Left ventricle myocardium inferior (tissue), 1 donor: Measurements from ENCODE around the gene XXYLT1. TPM values are rescaled to one million over a fixed set of nuclear protein-coding genes. Genes with fewer than 3 reads are reported as not detected.

Experiments
- DNase-seq: peaks from one replicate; pipeline ENCODE4 v3.0.0-alpha.2; 2020
- H3K27ac ChIP-seq: fragments of 200-600 bp; replicated peaks from 2 replicates; pipeline ENCODE4 v1.8.0; 2021
- H3K27me3 ChIP-seq: fragments of 200-600 bp; 2 replicates; pipeline ENCODE4 v1.8.0; 2021; ENCODE audit warnings: low read depth
- H3K36me3 ChIP-seq: fragments of 200-600 bp; 2 replicates; pipeline ENCODE4 v1.8.0; 2021
- H3K4me1 ChIP-seq: fragments of 200-600 bp; 2 replicates; pipeline ENCODE4 v1.8.0; 2021
- H3K4me3 ChIP-seq: fragments of 200-600 bp; 2 replicates; pipeline ENCODE4 v1.8.0; 2021; ENCODE audit warnings: mild to moderate bottlenecking, moderate library complexity
- H3K9me3 ChIP-seq: fragments of 200-600 bp; replicated peaks from 2 replicates; pipeline ENCODE4 v1.8.0; 2021
- CTCF ChIP-seq: fragments of 200-600 bp; IDR thresholded peaks from 2 replicates; pipeline ENCODE4 v1.8.0; 2021; ENCODE audit warnings: antibody characterized with exemption, mild to moderate bottlenecking, borderline replicate concordance
- intact Hi-C: fragments of 100-400 bp; cut with micrococcal nuclease; formaldehyde crosslinking; loops from one replicate; pipeline ENCODE4 v1.11.0; 2022
- total RNA-seq: library from RNA; stranded (reverse); fragmentation: NEBNext Ultra II Directional; extraction: Animal tissue kit (Norgen Biotek cat#: 25700); gene quantifications from one replicate; pipeline ENCODE4 v1.2.1, GENCODE V29; 2021
- donor health status: DM: no; HTN: yes; CAD: no; lungs with severe emphysema.

XXYLT1 gene
- total RNA-seq, 1 donor from 2014 or later = 2.3 TPM

GRCh38 chr3:195076981-195077610 lies 193.9 kb downstream of the XXYLT1 start:
- intact Hi-C loops = no loop called here
- no peaks in the 10 kb centered on the region for H3K9me3 ChIP-seq
- no peaks in the 10 kb centered on the region for H3K27me3 ChIP-seq
- DNase-seq = no peak
- H3K4me1 ChIP-seq = peaks cover 38% of the 10 kb centered on the region
- no peaks in the 10 kb centered on the region for H3K36me3 ChIP-seq
- H3K27ac ChIP-seq = no peak overlapping the region
- TF ChIP-seq CTCF = no peak
- H3K4me3 ChIP-seq = no peak overlapping the region

GRCh38 chr3:195075941-195076875 lies 194.8 kb downstream of the XXYLT1 start:
- Histone ChIP-seq H3K4me3 (no peak overlapping the region), H3K36me3 (no peaks in the 10 kb centered on the region), H3K4me1 (peaks cover 33% of the 10 kb centered on the region), H3K9me3 (no peaks in the 10 kb centered on the region), H3K27ac (no peak overlapping the region), H3K27me3 (no peaks in the 10 kb centered on the region)
- no peak for TF ChIP-seq CTCF
- intact Hi-C loops = no loop called here
- peak; percentile 11 for DNase-seq

GRCh38 chr3:195075199-195075940 lies 195.6 kb downstream of the XXYLT1 start:
- Histone ChIP-seq H3K36me3 (no peaks in the 10 kb centered on the region), H3K9me3 (no peaks in the 10 kb centered on the region), H3K4me1 (peaks cover 24% of the 10 kb centered on the region), H3K27ac (no peak overlapping the region), H3K4me3 (no peak overlapping the region), H3K27me3 (no peaks in the 10 kb centered on the region)
- peak; percentile 8 for DNase-seq
- TF ChIP-seq CTCF = no peak
- intact Hi-C loops = no loop called here

GRCh38 chr3:195073866-195074860 lies 196.8 kb downstream of the XXYLT1 start:
- peaks cover 12% of the 10 kb centered on the region for H3K4me1 ChIP-seq
- H3K27me3 ChIP-seq = no peaks in the 10 kb centered on the region
- no peaks in the 10 kb centered on the region for H3K9me3 ChIP-seq
- H3K36me3 ChIP-seq = no peaks in the 10 kb centered on the region
- peak; percentile 2 for DNase-seq
- H3K27ac ChIP-seq = no peak overlapping the region
- TF ChIP-seq CTCF = no peak
- intact Hi-C loops = no loop called here
- H3K4me3 ChIP-seq = no peak overlapping the region
